CD4-positive, alpha-beta T cell treated with Interleukin-21 for 1 hour (primary cell): ENCODE data around the gene LAMP5.

Experiments used
- DNase-seq: peaks from one replicate; pipeline ENCODE4 v3.0.0-alpha.2; 2020

LAMP5 gene

DNA sequence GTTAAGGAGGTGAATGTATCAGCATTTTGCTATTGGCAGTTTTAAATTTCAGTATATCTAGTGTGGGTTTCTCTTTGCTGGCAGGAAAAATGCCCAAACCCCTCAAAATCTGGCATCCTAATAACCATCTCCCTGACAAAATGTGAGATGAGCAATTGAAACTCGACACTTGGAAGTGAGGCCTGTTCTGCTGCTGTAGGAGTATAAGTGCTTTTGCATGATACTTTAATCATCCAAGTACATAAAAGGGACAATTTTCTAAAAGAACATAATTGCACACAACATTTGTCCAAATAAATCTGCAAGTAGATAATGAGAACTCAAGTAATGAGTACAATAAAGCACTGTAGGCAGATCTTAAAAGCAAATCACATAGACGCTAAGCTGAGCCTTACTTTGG lies 36.5 kb downstream of the LAMP5 start:
- no peak for DNase-seq

DNA sequence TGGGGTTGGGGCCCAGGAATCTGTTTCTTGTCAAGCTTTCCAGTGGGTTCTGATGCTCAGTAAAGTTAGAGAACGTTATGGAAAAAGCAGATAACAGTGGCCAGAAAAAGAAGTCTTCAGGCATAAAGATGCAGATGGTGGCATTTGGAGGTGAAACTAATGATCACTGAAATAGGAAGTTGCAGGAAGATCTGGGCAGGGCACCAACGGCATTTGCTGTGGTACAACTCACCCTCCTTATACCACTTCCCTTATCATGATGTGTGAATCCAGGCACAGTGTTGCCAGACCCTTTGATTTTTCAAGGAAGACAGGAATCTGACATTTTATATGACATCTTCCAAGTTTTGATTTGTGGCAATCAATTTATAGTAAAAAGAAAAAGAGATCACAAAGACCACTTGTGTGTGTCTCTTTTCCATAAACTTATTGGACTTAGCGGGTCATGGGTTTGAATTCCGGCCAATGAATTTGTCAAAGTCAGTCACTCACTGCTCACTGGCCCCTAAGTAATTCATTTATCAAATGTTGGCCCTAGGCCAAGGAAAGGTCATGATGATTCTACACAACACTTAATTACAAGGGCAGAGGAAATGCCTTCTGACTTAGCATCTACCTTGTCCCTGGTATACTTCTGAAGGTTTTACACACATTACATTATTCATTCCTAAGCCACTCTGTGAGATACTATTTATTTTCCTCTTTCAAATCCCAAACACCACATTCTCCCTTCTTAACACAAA lies 37.6 kb downstream of the LAMP5 start:
- DNase-seq = no peak

DNA sequence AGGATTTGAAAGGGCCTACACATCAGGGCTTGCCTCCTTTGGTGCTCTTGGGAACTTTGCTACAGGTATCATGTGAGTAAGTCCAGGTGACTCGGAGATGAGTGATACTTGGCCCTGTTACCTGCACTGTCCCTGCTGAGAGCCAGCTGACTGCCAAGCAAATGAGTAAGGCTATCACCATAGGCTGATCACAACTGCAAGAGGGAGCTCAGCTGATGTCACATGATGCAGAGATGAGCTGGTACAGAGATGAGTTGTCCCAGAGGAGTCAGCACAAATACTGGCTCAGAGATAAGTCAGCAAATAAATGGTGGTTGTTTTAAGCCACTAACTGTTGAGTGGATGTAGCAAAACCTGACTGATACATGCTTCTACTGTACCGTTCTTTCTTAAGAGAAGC lies 41.4 kb downstream of the LAMP5 start:
- no peak for DNase-seq

DNA sequence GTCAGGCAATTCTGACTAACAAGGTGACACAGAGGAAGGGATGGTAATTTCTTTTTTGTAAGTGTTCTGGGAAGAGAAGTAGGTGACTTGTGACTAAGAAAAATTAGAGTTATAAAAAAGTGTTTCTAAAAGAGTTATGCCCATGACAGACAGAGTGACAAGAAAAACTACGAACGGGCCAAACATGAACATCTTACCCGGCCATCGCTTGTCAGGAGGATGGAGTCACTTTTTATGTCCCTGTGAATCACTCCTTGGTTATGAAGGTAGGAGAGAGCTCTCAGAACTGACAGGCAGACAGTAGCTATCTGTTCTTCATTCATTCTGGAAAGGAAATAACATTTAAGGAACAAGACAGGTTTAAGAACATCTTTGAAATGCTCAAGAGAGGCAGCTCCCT lies 43.0 kb downstream of the LAMP5 start:
- no peak for DNase-seq

DNA sequence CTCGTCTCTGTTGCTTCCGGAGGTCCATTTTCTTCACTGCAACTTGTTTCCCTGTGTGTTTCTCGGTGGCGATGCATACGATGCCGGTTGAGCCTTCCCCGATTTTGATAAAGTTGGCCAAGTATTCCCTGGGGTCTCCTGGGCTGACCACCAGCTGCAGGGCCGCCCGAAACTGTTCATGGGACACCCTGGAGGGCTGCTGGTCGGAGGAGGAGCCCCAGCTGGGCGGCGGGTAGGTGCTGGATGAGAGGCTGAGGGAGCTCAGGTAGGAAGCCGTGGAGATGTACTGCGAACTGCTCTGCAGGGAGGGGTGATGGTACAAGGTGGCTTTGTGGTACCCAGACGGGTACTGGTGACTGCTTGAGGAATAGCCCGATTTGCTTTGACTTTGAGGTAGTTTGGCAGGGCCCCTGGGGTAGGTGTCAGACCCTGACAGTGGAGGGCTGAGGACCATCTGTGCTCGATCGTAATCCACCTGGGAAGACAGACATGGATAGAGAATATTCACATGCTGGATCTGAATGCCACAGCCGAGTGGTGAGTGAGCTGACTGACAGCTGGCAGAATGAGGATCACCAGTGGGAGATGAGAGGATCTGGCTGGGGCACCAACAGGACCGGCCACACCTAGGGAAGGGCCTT lies 51.6 kb downstream of the LAMP5 start:
- no peak for DNase-seq

DNA sequence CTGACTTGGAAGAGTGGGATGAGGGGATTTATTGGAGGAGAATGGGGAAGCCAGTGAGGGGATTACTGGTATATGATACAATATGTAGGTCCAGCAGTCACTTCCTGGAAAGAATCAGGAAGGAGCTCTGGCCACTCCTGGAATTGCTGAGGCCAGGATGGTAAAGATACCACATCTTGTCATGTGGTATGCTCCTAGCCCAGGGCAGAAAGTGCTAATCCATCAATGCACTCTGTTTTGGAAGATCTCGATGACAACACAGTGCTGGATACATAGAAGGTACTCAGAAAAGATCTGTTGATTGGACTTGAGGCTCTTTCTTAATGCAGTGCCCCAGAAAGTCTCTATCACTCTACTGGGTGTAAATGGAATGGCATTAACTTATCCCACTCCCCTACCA lies 52.6 kb downstream of the LAMP5 start:
- DNase-seq = no peak

DNA sequence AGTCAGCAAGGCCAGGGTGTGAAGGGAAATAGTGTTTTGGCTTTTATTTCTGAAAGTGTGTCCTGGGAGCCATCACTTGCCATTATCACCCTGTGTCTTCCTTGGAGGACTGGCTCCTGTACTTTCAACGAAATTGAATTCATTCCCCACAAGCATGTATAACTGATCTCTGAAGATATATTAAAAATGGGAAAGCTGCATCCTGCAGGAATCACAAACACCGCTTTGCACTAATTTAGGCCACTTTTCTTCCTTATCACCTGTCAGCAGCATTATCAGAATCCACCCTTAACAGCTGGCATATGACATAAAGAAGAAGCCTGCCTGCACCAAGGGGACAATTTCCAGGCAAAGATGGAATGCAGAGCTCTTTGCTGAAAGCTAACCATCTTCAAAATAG lies 56.2 kb downstream of the LAMP5 start:
- no peak for DNase-seq

DNA sequence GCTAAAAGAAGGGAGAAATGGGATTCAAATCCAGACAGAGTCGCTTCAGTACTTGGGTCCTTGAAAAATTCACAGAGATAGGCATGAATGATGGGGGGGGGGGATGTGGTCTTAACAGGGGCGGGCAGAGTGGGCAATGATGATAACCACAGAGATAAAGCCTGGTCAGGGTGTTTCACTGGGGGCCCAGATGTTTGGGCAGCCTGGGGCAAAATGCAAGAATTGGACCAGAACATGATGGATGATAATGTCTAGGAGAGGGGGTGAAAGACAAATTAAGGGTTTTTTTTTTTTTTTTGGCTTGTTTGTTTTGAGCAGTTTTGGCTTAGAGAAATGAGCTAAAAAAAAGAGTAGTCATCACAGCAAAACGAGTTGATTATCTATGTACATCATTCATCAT lies 57.4 kb downstream of the LAMP5 start:
- DNase-seq = no peak

DNA sequence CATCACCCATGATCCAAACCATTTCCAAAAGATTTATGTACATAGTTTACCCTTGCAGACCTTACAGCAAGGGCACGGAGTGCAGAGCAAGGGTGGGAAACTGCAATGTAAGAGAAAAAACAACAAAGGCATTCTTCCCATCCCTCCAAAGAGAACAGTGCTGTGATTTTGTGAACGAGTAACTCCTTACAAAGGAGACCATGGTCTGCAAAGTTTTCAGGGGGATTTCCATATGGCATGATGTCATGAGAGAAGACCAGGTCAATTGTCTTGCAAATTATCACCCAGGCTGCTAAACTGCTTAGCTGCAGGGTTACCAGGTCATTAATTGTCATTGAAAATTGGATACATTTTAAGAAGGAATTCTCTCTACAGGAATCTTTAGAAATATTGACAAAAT lies 58.3 kb downstream of the LAMP5 start:
- no peak for DNase-seq

DNA sequence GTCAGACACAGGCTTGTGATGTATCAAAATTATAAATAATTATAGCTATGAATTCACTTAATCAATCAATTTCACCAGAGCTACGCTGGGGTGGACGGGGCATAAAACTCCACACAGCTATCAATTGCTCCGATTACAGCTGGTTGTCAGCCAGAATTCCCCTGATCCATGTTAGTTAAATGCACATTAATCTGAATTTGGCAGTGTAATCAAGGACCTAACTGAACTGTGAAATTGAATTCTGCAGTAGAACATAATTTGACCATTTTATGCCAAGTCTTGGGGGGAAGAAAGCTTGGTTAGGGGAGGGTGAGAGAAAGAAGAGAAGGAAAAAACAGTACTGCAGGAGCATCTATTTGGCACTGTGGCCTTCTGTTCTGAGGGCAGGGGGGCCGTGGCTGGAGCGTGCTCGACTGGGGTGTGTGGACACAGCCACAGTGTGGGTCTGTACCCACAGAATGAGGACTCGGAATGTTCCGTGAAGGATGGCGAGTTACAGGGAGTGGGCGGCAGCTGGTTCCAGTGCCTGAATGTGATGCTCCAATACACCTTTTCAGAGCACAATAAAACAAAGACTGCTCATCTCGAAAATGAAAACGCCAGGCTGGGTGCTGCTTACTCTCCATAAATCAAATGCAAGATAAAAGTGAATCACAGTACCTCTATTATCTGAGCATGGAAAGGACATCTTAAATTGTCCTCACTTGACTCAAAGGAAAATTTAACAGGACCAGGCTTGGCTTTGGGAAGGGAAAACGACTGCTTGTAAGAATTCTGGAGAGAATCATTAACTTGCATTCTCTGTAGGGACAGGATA lies 59.2 kb downstream of the LAMP5 start:
- DNase-seq = no peak

DNA sequence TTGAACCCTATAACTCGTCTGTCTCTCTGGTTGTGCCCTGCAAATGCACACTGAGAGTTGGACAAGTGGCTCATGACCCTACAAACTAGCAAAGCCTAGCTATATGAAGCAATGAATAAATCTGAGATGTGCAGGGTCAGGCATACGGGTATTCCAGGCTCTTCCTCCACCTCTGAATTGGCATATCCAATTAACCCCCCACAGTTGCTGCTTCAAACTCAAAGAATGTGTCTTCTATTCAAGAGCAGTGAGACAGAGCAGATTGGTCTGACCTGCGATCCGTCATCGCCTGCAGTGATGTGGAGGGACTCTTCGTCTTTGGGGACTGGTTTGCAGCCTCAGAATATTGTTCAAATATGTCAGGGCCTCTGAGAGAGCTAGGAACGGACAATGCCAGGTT lies 59.8 kb downstream of the LAMP5 start:
- DNase-seq = no peak

DNA sequence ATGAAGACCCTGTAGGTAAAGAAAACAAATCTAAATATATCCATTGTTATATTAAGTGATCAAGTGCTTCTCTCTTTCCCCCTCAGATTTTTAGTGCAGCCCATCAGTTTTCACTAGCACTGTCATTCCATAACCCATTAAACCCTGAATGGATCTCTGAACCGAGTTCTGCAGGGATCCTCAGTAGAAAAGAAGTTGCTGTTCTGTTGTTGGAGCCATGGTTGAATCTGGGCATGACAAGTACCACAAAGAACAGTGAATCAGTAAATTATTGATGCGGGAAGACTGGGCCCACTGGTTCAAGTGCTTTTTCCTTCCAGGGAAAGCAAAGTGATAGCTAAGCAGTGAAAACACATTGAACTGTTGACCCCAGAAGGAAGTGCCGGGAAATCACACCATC lies 60.4 kb downstream of the LAMP5 start:
- no peak for DNase-seq

DNA sequence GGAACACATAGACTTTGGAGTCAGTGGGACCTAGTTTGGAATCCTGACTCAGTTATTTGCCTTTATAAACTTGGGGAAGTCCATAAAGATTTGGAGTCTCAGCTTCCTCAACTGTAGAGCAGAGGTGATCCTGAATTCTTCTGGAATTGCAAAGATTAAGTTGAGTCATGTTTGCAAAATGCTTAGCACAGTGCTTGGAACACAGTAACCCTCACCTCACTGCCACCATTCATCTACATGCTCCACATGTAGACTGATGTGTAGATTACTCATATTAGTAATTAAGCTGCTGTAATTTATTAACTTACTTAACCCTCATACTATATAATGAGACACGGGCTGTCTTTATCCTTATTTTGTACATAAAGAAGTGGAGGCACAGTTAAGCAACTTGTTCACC lies 61.4 kb downstream of the LAMP5 start:
- no peak for DNase-seq

DNA sequence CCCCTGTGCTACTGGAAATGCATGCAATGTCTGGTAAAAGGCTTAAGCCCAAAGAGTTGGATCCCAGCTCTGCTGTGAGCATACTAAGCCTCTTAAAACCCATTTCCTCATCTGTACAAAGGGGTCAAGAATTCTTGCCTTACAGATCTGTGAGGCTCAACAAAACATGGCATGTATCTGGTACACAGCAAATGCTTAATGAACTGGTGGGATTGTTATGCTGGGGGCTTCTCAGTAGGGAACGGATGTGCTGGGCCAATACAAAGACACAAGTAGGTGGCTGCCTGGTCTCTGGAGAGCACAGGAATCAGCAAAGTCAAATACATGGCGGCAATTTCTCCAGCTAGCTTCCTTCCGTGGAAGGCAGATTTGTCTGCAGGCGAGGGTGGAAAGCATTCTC lies 62.3 kb downstream of the LAMP5 start:
- DNase-seq = no peak

DNA sequence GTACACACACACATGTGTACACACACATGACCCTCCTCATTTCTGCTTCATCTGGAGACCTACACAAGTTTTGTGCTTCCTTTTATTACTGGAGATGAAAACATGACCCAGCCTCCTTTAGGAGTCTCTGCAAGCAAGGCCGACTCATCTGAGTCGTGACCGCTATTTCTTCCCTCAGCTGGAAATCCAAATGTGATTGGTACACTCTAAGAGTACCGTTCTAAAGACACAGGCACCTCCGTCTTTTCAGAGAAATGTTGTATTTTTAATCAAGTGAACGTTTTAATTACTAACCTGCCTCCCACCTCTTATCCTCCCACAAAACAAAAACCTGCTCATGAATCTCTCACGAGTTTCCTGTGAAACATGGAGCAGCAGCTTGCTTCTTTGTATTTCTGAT lies 63.0 kb downstream of the LAMP5 start:
- DNase-seq = no peak

DNA sequence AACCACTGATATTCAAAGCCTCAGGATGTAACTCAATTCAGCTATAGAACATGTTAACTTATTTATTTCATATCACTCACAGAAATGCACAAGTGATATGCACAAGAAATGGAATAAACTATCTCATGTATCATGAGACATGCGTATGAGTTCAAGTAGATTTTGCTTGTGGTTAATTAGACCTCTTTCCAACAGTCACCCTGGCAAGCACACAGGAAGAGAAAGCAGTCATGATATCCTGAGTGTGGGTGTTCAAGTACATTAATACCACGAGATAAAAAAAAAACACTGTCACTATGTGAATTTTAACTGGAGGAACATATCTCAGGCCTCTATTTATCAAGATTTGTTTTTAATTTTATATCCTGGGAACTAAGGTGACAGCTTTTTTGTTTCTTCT lies 64.2 kb downstream of the LAMP5 start:
- no peak for DNase-seq
